GM23338 (cell line): ENCODE measurements around the gene BANK1. TPM values are rescaled to one million over a fixed set of nuclear protein-coding genes. Genes with fewer than 3 reads are reported as not detected.
A peak's percentile ranks its signal among the peaks of the same experiment; 100 is the strongest.

ENCODE experiments used
- ATAC-seq: fragments of 200-7000 bp; cut with Tn5 transposase; 3 replicates; pipeline ENCODE4 v1.9.1; 2020
- DNase-seq: peaks from one replicate; pipeline ENCODE4 v3.0.0-alpha.2; 2015; ENCODE audit warnings: low spot score
- H2AFZ ChIP-seq: fragments of 200-600 bp; sonication (generic); 2 replicates; pipeline ENCODE4 v1.8.0; 2016; ENCODE audit warnings: antibody characterized with exemption, mild to moderate bottlenecking, moderate library complexity
- H3F3A ChIP-seq: fragments of 200-600 bp; sonication (generic); replicated peaks from 2 replicates; pipeline ENCODE4 v1.8.0; 2017; ENCODE audit warnings: antibody characterized with exemption, mixed run types, low read depth
- H3K27ac ChIP-seq: fragments of 200-600 bp; sonication (generic); 2 replicates; pipeline ENCODE4 v1.6.1; 2016; ENCODE audit warnings: low read depth
- H3K27me3 ChIP-seq: fragments of 200-600 bp; sonication (generic); 2 replicates; pipeline ENCODE4 v1.8.0; 2016; ENCODE audit warnings: mild to moderate bottlenecking, mixed run types, moderate library complexity; ENCODE audit not compliant: insufficient read depth
- H3K36me3 ChIP-seq: fragments of 200-600 bp; sonication (generic); 2 replicates; pipeline ENCODE4 v1.8.0; 2016; ENCODE audit warnings: mild to moderate bottlenecking; ENCODE audit not compliant: insufficient read depth
- H3K4me1 ChIP-seq: fragments of 200-600 bp; sonication (generic); 2 replicates; pipeline ENCODE4 v1.8.0; 2016; ENCODE audit warnings: mild to moderate bottlenecking, moderate library complexity; ENCODE audit not compliant: insufficient read depth
- H3K4me2 ChIP-seq: fragments of 200-600 bp; sonication (generic); 2 replicates; pipeline ENCODE4 v1.7.1; 2017; ENCODE audit warnings: mixed run types
- H3K4me3 ChIP-seq: fragments of 200-600 bp; sonication (generic); 2 replicates; pipeline ENCODE4 v1.6.1; 2016; ENCODE audit warnings: mixed run types
- H3K79me2 ChIP-seq: fragments of 200-600 bp; sonication (generic); replicated peaks from 2 replicates; pipeline ENCODE4 v1.8.0; 2017; ENCODE audit warnings: mild to moderate bottlenecking; ENCODE audit not compliant: insufficient read depth
- H3K9me2 ChIP-seq: fragments of 200-600 bp; sonication (generic); 2 replicates; pipeline ENCODE4 v1.8.0; 2017; ENCODE audit not compliant: insufficient read depth
- H4K20me1 ChIP-seq: fragments of 200-600 bp; sonication (generic); replicated peaks from 2 replicates; pipeline ENCODE4 v1.8.0; 2017; ENCODE audit warnings: mild to moderate bottlenecking; ENCODE audit not compliant: insufficient read depth
- H3K27ac Mint-ChIP-seq: 2 replicates; pipeline ENCODE4 v1.8.0; 2020; ENCODE audit warnings: inconsistent platforms, mild to moderate bottlenecking, moderate library complexity, mixed read lengths
- H3K27me3 Mint-ChIP-seq: 3 replicates; pipeline ENCODE4 v1.8.0; 2022; ENCODE audit warnings: low read depth, mild to moderate bottlenecking, moderate library complexity, mixed read lengths, inconsistent platforms; ENCODE audit not compliant: insufficient read depth, poor library complexity
- H3K36me3 Mint-ChIP-seq: 3 replicates; pipeline ENCODE4 v1.8.0; 2021; ENCODE audit warnings: low read depth, mild to moderate bottlenecking, inconsistent platforms, moderate library complexity, mixed read lengths
- H3K4me1 Mint-ChIP-seq: 3 replicates; pipeline ENCODE4 v1.8.0; 2020; ENCODE audit warnings: mild to moderate bottlenecking, inconsistent platforms, mixed read lengths
- H3K4me3 Mint-ChIP-seq: 3 replicates; pipeline ENCODE4 v1.8.0; 2021; ENCODE audit warnings: moderate library complexity, mild to moderate bottlenecking, inconsistent platforms, mixed read lengths
- H3K9me3 Mint-ChIP-seq: 3 replicates; pipeline ENCODE4 v1.8.0; 2020; ENCODE audit warnings: moderate library complexity, mild to moderate bottlenecking, inconsistent platforms, mixed read lengths
- CTCF ChIP-seq, 2 experiments: fragments of 200-600 bp in 1 of 2; sonication (generic) in 1 of 2; conservative IDR thresholded peaks; 2 replicates each; pipeline versions ENCODE4 v1.5.1 to v1.6.1; 2016 to 2017; ENCODE audit warnings: antibody characterized with exemption in 2 of 2, low read depth in 2 of 2, mild to moderate bottlenecking in 2 of 2, moderate library complexity in 1 of 2
- ETS1 ChIP-seq: IDR thresholded peaks from 2 replicates; pipeline ENCODE4 v1.6.1; 2016; ENCODE audit warnings: antibody characterized with exemption
- JUNB ChIP-seq: IDR thresholded peaks from one replicate; pipeline ENCODE4 v1.6.1; 2016; ENCODE audit warnings: antibody characterized with exemption; ENCODE audit not compliant: unreplicated experiment
- NANOG ChIP-seq: IDR thresholded peaks from 2 replicates; pipeline ENCODE4 v1.6.1; 2016; ENCODE audit warnings: antibody characterized with exemption, borderline replicate concordance
- REST ChIP-seq: IDR thresholded peaks from one replicate; pipeline ENCODE4 v1.6.1; 2018; ENCODE audit warnings: antibody characterized with exemption; ENCODE audit not compliant: unreplicated experiment
- STAT1 ChIP-seq: IDR thresholded peaks from one replicate; pipeline ENCODE4 v1.6.1; 2016; ENCODE audit warnings: antibody characterized with exemption; ENCODE audit not compliant: unreplicated experiment
- ZNF114 ChIP-seq: fragments of 250-450 bp; sonication (Bioruptor Pico); IDR thresholded peaks from 2 replicates; pipeline ENCODE4 v1.5.0; 2020; ENCODE audit warnings: mild to moderate bottlenecking, moderate library complexity
- ZNF331 ChIP-seq: fragments of 250-450 bp; sonication (Bioruptor Pico); IDR thresholded peaks from 2 replicates; pipeline ENCODE4 v1.5.0; 2020; ENCODE audit warnings: low read depth, mild to moderate bottlenecking, moderate library complexity
- ZNF462 ChIP-seq: fragments of 250-450 bp; sonication (Bioruptor Pico); IDR thresholded peaks from 2 replicates; pipeline ENCODE4 v1.5.0; 2020; ENCODE audit warnings: mild to moderate bottlenecking, moderate library complexity
- polyA plus RNA-seq: library from polyadenylated mRNA; unstranded; fragments of >200 nt; fragmentation: Nextera tagmentation; extraction: Ambion mirVana; gene quantifications from 2 replicates; pipeline ENCODE4 v1.2.1, GENCODE V29; 2016
- total RNA-seq: library from RNA; depleted of rRNA; stranded (reverse); fragments of >200 nt; shearing (Covaris generic); gene quantifications from 2 replicates; pipeline ENCODE4 v1.2.3, GENCODE V29; 2014

BANK1 gene
- total and polyA plus RNA-seq, 2 experiments from 2014 or later = 0.86 to 0.87 TPM

- TF ChIP-seq REST (no peak), STAT1 (no peak), ZNF114 (CRISPR knock-in tag) (no peak), JUNB (no peak), CTCF (conservative IDR thresholded peaks at IDR 0.05; ENCODE audit: low read depth in 2 of 2) (no peak), ETS1 (no peak)
Observed at GRCh38 chr4:102094481-102094880, 304.0 kb downstream of the BANK1 start (continued).

- peaks cover 18% of the 10 kb centered on the region; the same call in 2 of the 3 replicates for H3K36me3 Mint-ChIP-seq
- peaks cover 28% of the 10 kb centered on the region for H3K9me3 Mint-ChIP-seq
- H3F3A ChIP-seq = no peaks in the 10 kb centered on the region
- no peaks in the 10 kb centered on the region for H3K79me2 ChIP-seq
- H3K4me2 ChIP-seq = no peak overlapping the region
- DNase-seq = no peak
- H3K4me1 Mint-ChIP-seq = no peaks in the 10 kb centered on the region
- no peaks in the 10 kb centered on the region for H4K20me1 ChIP-seq
- peak overlapping the region; percentile 25; the same call in 1 of the 2 replicates for H2AFZ ChIP-seq
- no peak overlapping the region for H3K27ac ChIP-seq
- H3K27ac Mint-ChIP-seq = no peak overlapping the region
- H3K9me2 ChIP-seq = no peaks in the 10 kb centered on the region
- H3K27me3 ChIP-seq = no peaks in the 10 kb centered on the region
- no peaks in the 10 kb centered on the region for H3K4me1 ChIP-seq
- H3K4me3 ChIP-seq = no peak overlapping the region
- ATAC-seq = no peak
- no peak overlapping the region for H3K4me3 Mint-ChIP-seq
- TF ChIP-seq JUNB = no peak
- no peak for TF ChIP-seq ZNF462 (CRISPR knock-in tag)
- TF ChIP-seq NANOG = no peak
- no peak for TF ChIP-seq STAT1
- TF ChIP-seq ZNF331 = no peak
- no peaks in the 10 kb centered on the region for H3K27me3 Mint-ChIP-seq
- no peaks in the 10 kb centered on the region; the same call in 1 of the 2 replicates for H3K36me3 ChIP-seq
Observed at GRCh38 chr4:102103368-102103767, 312.8 kb downstream of the BANK1 start.
